Sigmoid colon (tissue), 7 donors: ENCODE data around the gene PKN2. TPM values are rescaled to one million over a fixed set of nuclear protein-coding genes. Genes with fewer than 3 reads are reported as not detected.
"Not testable (repeated sequence)": the region's sequence is repeated elsewhere in the genome, so short reads cannot be mapped to it uniquely, and the experiment has no call there.

Experiments used
- DNase-seq: peaks from one replicate; pipeline ENCODE4 v3.0.0-alpha.2; 2019
- H3K27ac ChIP-seq, 4 donors: fragments of 200-600 bp; sonication (generic); one replicate each; pipeline ENCODE4 v1.5.1; 2016 to 2019; ENCODE audit warnings: mild to moderate bottlenecking in 1 of 4
- H3K27me3 ChIP-seq, 3 donors: fragments of 200-600 bp; sonication (generic); one replicate each; pipeline ENCODE4 v1.5.1; 2019; ENCODE audit warnings: mild to moderate bottlenecking in 1 of 3
- H3K36me3 ChIP-seq, 4 donors: fragments of 200-600 bp; sonication (generic); one replicate each; pipeline ENCODE4 v1.5.1; 2016 to 2019
- H3K4me1 ChIP-seq, 4 donors: fragments of 200-600 bp; sonication (generic); one replicate each; pipeline ENCODE4 v1.5.1; 2017 to 2019
- H3K4me3 ChIP-seq, 4 donors: fragments of 200-600 bp; sonication (generic); one replicate each; pipeline ENCODE4 v1.5.1; 2017 to 2019; ENCODE audit warnings: mild to moderate bottlenecking in 2 of 4, moderate library complexity in 1 of 4
- H3K9me3 ChIP-seq, 4 donors: fragments of 200-600 bp in 3 of 4; sonication (generic) in 3 of 4; one replicate each; pipeline versions ENCODE4 v1.5.1 to v1.6.1; 2013 to 2019
- EP300 ChIP-seq, 4 donors: sonication (generic); formaldehyde crosslinking; IDR thresholded peaks; one replicate each; pipeline ENCODE4 v1.6.1; 2017; ENCODE audit warnings: antibody characterized with exemption in 4 of 4
- POLR2A ChIP-seq, 2 donors: fragments of 450-650 bp; IDR thresholded peaks; one replicate each; pipeline ENCODE4 v1.6.1; 2016; ENCODE audit warnings: antibody characterized with exemption in 2 of 2, mild to moderate bottlenecking in 2 of 2, moderate library complexity in 2 of 2
- POLR2AphosphoS5 ChIP-seq, 4 donors: sonication (generic); formaldehyde crosslinking; IDR thresholded peaks; one replicate each; pipeline ENCODE4 v1.6.1; 2017; ENCODE audit warnings: antibody characterized with exemption in 4 of 4
- WGBS, 2 donors: extraction: QIAGEN DNeasy Blood & Tissue Kit; methylation state at CpG; one replicate each; pipeline ENCODE4 v1.1.7; 2013; 5-methylcytosine and 5-hydroxymethylcytosine counted together
- intact Hi-C: fragments of 100-400 bp; cut with DNase I; formaldehyde crosslinking; loops from one replicate; pipeline ENCODE4 v1.15.1; 2023
- polyA plus RNA-seq, 3 donors: library from polyadenylated mRNA; stranded (reverse); fragments of 200-250 nt; gene quantifications; one replicate each; pipeline ENCODE4 v1.2.3, GENCODE V29; 2013
- total RNA-seq, 4 donors: library from RNA; depleted of rRNA; stranded (reverse); fragments of >200 nt; gene quantifications; one replicate each; pipeline ENCODE4 v1.1.0, GENCODE V29; 2016
- TF ChIP-seq, protein P1 (sequence below), 4 experiments: fragments of 450-650 bp in 3 of 4; fragments of 200-600 bp in 1 of 4; IDR thresholded peaks; one replicate each; pipeline ENCODE4 v1.5.1; 2016 to 2019; ENCODE audit warnings: antibody characterized with exemption in 4 of 4, mild to moderate bottlenecking in 3 of 4, moderate library complexity in 2 of 4
- donor health status: healthy with polysubstance abuse.
- donor health status: Bipolar disorder and iron deficiency.
- donor health status: healthy.

PKN2 gene
- total and polyA plus RNA-seq, 7 donors: 9.6 to 43.4 (median 25.5) TPM

DNA sequence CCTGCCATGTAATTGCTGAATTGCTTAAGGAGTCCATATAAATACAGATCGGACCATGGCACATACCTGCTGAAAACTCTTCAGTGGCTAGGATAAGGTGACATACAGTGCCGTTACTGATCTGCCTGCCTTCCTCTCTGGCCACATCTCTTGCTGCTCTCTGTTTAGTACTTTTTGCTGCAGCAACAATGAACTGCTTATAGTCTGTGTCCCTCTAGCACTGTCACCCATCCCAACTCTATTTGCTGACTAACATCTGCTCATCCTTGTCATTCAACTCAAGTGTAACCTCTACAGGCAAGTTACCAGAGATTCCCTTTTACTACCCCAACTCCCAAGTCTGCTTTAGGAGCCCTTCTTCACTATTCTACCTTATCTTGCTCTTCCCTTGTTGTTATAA lies 141.6 kb downstream of the PKN2 start:
- Histone ChIP-seq H3K4me3 (no peak overlapping the region), H3K9me3 (no peaks in the 10 kb centered on the region), H3K27me3 (no peaks in the 10 kb centered on the region), H3K4me1 (peaks cover 0 to 15% (median 13%) of the 10 kb centered on the region in 4 donors), H3K36me3 (peaks cover 5 to 66% (median 10%) of the 10 kb centered on the region in 4 donors), H3K27ac (no peak overlapping the region)
- intact Hi-C loops: no loop called here
- TF ChIP-seq POLR2AphosphoS5 (IDR thresholded peaks at IDR 0.05) (no peak), EP300 (IDR thresholded peaks at IDR 0.05) (no peak), POLR2A (IDR thresholded peaks at IDR 0.05) (no peak)
- TF ChIP-seq, protein P1, sequence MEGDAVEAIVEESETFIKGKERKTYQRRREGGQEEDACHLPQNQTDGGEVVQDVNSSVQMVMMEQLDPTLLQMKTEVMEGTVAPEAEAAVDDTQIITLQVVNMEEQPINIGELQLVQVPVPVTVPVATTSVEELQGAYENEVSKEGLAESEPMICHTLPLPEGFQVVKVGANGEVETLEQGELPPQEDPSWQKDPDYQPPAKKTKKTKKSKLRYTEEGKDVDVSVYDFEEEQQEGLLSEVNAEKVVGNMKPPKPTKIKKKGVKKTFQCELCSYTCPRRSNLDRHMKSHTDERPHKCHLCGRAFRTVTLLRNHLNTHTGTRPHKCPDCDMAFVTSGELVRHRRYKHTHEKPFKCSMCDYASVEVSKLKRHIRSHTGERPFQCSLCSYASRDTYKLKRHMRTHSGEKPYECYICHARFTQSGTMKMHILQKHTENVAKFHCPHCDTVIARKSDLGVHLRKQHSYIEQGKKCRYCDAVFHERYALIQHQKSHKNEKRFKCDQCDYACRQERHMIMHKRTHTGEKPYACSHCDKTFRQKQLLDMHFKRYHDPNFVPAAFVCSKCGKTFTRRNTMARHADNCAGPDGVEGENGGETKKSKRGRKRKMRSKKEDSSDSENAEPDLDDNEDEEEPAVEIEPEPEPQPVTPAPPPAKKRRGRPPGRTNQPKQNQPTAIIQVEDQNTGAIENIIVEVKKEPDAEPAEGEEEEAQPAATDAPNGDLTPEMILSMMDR (IDR thresholded peaks at IDR 0.05): no peak
- 92 to 98% methylated on average over 2 of the region's 2 CpGs for WGBS, 2 donors
- no peak for DNase-seq

DNA sequence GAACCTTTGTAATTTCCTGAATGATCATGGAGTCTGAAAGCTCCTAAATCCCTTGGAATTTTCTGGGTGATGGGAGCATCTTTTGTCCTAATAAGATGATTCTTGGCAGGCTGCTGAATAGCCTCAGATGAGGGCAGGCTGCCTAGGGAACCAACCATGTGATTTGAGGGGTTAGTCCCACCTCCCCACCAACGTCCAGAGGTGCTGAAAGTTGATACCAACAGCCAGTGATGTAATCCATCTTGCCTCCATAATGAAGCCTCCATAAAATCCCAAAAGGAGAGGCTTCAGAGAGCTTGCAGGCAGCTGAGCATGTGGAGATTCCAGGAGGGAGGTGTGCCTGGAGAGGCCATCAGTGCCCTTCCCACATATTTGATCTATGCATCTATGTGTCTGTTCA lies 163.6 kb downstream of the PKN2 start:
- WGBS, 2 donors: 45 to 53% methylated on average over 1 of the region's 1 CpG
- H3K27ac ChIP-seq: no peak overlapping the region
- H3K4me3 ChIP-seq: no peak overlapping the region
- no peak for DNase-seq
- intact Hi-C loops: no loop called here
- TF ChIP-seq, protein P1 (IDR thresholded peaks at IDR 0.05): no peak
- TF ChIP-seq POLR2A (IDR thresholded peaks at IDR 0.05): no peak
- no peak for TF ChIP-seq EP300 (IDR thresholded peaks at IDR 0.05)
- no peak for TF ChIP-seq POLR2AphosphoS5 (IDR thresholded peaks at IDR 0.05)
- H3K4me1 ChIP-seq: no peaks in the 10 kb centered on the region
- peaks cover 0 to 15% (median 6%) of the 10 kb centered on the region in 4 donors for H3K36me3 ChIP-seq
- H3K9me3 ChIP-seq: no peaks in the 10 kb centered on the region
- H3K27me3 ChIP-seq: no peaks in the 10 kb centered on the region

DNA sequence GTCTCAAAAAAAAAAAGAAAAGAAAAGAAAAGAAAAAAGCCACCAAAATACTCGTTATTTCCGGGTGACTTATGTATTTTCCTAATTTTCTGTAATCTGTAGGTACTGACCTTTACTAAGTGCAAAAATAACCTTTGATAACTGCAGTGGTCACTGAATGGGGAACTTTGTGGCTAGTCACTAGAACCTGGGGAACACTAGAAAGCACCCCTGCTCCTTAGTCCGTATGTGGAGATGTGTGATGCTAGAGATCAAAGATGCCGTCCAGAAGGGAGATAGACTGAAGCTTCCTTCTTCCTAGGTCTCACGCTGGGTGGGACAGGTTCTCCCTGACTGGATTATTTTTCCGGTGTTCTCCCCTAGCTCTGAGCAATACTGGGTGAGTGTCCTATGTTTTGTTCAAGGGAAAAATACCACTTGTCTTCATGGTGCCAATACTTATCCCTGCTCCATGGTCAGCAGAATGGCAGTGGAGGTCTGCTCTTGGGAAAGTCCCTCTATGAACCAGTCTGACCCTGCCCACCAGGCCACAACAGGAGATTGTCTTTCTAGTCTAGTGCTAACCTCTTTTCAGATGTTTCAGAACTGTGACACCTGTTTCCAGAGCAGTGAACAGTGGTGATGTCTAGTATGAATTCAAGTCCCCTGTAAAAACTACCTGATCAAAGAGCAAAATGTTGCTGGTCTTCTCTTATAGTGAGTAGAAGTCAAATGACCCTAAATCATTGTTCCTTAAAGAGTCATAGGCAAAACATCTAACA lies 167.4 kb downstream of the PKN2 start:
- Histone ChIP-seq H3K4me3 (no peak overlapping the region), H3K27ac (no peak overlapping the region), H3K27me3 (no peaks in the 10 kb centered on the region), H3K36me3 (peaks cover 0 to 51% (median 15%) of the 10 kb centered on the region in 4 donors), H3K9me3 (no peaks in the 10 kb centered on the region), H3K4me1 (no peaks in the 10 kb centered on the region)
- TF ChIP-seq, protein P1 (IDR thresholded peaks at IDR 0.05): no peak
- TF ChIP-seq EP300 (IDR thresholded peaks at IDR 0.05): no peak
- no peak for TF ChIP-seq POLR2AphosphoS5 (IDR thresholded peaks at IDR 0.05)
- no peak for TF ChIP-seq POLR2A (IDR thresholded peaks at IDR 0.05)
- intact Hi-C loops: no loop called here
- DNase-seq: no peak
- WGBS, 2 donors: 91 to 92% methylated on average over 6 of the region's 6 CpGs

DNA sequence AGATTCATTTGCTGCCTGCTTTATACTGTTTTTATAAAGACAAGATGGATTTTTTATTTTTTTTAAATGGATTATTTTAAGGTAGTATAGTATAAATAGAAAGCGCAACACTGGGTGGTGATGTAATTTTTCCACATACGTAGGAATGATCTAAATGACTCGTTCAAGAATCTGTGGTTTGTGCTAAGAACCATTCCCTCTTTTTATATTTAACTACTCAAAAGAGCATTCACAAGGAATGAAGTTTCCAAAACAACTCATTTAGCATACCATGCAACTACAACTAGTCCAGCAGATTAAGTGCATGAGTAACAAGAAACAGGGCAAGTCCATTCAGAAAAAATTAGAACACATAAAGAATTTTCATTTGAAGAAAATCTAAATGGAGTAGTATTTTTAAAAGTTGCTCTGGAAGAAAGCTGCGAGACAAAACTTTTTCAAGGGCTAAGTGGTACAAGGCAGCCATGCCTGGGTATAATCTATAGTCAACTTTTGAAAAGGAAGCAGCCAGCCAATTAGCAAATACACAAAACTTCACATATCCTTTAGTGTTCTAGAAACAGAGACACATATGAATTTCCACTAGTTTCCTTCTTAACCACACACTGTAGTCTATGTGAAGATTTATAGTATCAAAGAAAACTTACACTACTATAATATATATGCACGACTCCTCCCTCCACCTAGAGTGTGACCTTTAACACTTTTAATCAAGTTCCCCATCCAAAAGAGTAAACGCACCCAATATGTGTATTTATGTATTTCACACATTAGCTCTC lies 183.9 kb downstream of the PKN2 start:
- peak overlapping the region in 1 of 4 donors; percentile 27 for H3K27ac ChIP-seq
- DNase-seq: no peak
- TF ChIP-seq POLR2A (IDR thresholded peaks at IDR 0.05) (no peak), POLR2AphosphoS5 (IDR thresholded peaks at IDR 0.05) (no peak), EP300 (IDR thresholded peaks at IDR 0.05) (no peak)
- TF ChIP-seq, protein P1 (IDR thresholded peaks at IDR 0.05): no peak
- peaks cover 0 to 29% (median 16%) of the 10 kb centered on the region in 4 donors for H3K4me1 ChIP-seq
- WGBS, 2 donors: 65 to 68% methylated on average over 6 of the region's 6 CpGs
- H3K36me3 ChIP-seq: peaks cover 0 to 11% (median 2%) of the 10 kb centered on the region in 4 donors
- no peaks in the 10 kb centered on the region for H3K27me3 ChIP-seq
- intact Hi-C loops: no loop called here
- H3K4me3 ChIP-seq: no peak overlapping the region
- H3K9me3 ChIP-seq: no peaks in the 10 kb centered on the region

DNA sequence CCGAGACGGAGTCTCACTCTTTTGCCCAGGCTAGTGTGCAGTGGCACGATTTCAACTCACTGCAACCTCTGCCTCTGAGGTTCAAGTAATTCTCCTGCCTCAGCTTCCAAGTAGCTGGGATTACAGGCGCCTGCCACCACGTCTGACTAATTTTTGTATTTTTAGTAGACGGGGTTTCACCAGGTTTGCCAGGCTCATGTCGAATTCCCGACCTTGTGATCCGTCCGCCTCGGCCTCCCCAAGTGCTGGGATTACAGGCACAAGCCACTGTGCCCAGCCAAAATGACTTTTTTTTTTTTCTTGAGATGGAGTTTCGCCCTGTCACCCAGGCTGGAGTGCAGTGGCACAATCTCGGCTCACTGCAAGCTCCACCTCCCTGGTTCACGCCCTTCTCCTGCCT lies 185.6 kb downstream of the PKN2 start:
- not testable (repeated sequence) for H3K4me3 ChIP-seq, H3K9me3 ChIP-seq, H3K36me3 ChIP-seq, H3K27me3 ChIP-seq, H3K27ac ChIP-seq, DNase-seq
- 96% methylated on average over 14 of the region's 14 CpGs for WGBS, 2 donors
- peaks cover 0 to 24% (median 18%) of the 10 kb centered on the region in 4 donors for H3K4me1 ChIP-seq
- intact Hi-C loops: loop anchor here (10.0 kb wide), 1 partner anchor 65 kb away; no protein-coding TSS in a partner anchor
